SIG-M5 treated with dmso at 0.1 percent for 504 hours (cell line): ENCODE results near the gene DIS3L2.
"Not testable (repeated sequence)": the region's sequence is repeated elsewhere in the genome, so short reads cannot be mapped to it uniquely, and the experiment has no call there.

Experiments
- DNase-seq: peaks from one replicate; lab custom pipeline; 2025; ENCODE audit not compliant: unreplicated experiment; lab: John Stamatoyannopoulos, UW

The DIS3L2 gene

GRCh38 chr2:231928901-231929725, 32.4 kb upstream of the DIS3L2 start:
- no peak for DNase-seq

- peak; percentile 20 for DNase-seq
Observed at GRCh38 chr2:231929961-231930592, 31.4 kb upstream of the DIS3L2 start.

- no peak for DNase-seq
Observed at GRCh38 chr2:231930593-231931281, 30.8 kb upstream of the DIS3L2 start.

- no peak for DNase-seq
Observed at GRCh38 chr2:231931481-231931915, 30.0 kb upstream of the DIS3L2 start.

- no peak for DNase-seq
Observed at GRCh38 chr2:231932711-231932970, 28.9 kb upstream of the DIS3L2 start.

GRCh38 chr2:231932985-231933915, 28.3 kb upstream of the DIS3L2 start:
- no peak for DNase-seq

GRCh38 chr2:231933916-231934401, 27.6 kb upstream of the DIS3L2 start:
- no peak for DNase-seq

- no peak for DNase-seq
Observed at GRCh38 chr2:231934441-231935206, 26.9 kb upstream of the DIS3L2 start.

- no peak for DNase-seq
Observed at GRCh38 chr2:231935207-231935524, 26.3 kb upstream of the DIS3L2 start.

- no peak for DNase-seq
Observed at GRCh38 chr2:231935815-231936214, 25.7 kb upstream of the DIS3L2 start.

- DNase-seq = no peak
Observed at GRCh38 chr2:231936491-231936890, 25.0 kb upstream of the DIS3L2 start.

- DNase-seq = no peak
Observed at GRCh38 chr2:231937057-231937456, 24.5 kb upstream of the DIS3L2 start.

- no peak for DNase-seq
Observed at GRCh38 chr2:231939022-231939421, 22.5 kb upstream of the DIS3L2 start.

- no peak for DNase-seq
Observed at GRCh38 chr2:231940795-231941194, 20.7 kb upstream of the DIS3L2 start.

GRCh38 chr2:231941673-231942072, 19.8 kb upstream of the DIS3L2 start:
- DNase-seq = no peak

- no peak for DNase-seq
Observed at GRCh38 chr2:231942180-231942579, 19.3 kb upstream of the DIS3L2 start.

GRCh38 chr2:231946241-231946814, 15.2 kb upstream of the DIS3L2 start:
- no peak for DNase-seq

GRCh38 chr2:231947112-231947511, 14.4 kb upstream of the DIS3L2 start:
- DNase-seq = not testable (repeated sequence)

- DNase-seq = no peak
Observed at GRCh38 chr2:231947694-231948093, 13.8 kb upstream of the DIS3L2 start.

- DNase-seq = no peak
Observed at GRCh38 chr2:231951452-231952035, 10.0 kb upstream of the DIS3L2 start.
